ENCODE data around the gene SBK1. TPM values are rescaled to one million over a fixed set of nuclear protein-coding genes. Genes with fewer than 3 reads are reported as not detected.
"Not testable (repeated sequence)": the region's sequence is repeated elsewhere in the genome, so short reads cannot be mapped to it uniquely, and the experiment has no call there.

SBK1 gene
- total RNA-seq, 4 donors from 2014 or later: 0.09 to 0.38 (median 0.12) TPM; not detected in 1

DNA sequence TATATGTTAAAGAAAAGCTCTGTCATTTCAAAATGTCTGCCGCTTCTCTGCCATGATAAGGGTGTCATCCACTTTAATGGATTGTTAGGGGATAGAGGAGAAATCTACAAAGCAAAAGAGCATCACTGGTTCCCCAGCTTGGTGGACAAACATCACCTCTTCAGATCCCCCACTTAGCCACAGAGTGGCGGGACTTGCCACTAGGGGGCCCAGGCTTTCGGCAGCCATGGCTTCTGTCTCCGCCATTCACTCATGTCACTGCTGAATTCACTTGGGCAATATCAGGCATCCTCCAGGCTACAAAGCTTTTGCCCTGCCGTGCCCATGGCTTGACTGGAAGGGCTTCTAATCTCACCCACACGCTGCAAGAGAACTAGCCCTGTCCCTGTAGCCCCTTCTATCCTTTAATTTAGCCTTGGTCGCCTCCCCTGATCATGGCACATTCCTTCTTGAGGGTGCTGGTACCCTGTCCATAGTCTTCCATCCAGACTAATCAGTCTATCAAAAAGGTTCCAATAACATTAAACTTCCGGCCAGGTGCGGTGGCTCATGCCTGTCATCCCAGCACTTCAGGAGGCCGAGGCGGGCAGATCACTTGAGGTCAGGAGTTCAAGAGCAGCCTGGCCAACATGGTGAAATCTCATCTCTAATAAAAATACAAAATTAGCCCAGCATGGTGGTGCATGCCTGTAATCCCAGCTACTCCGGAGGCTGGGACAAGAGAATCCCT lies 34.7 kb downstream of the SBK1 start:
- DNase-seq (ENCODE audit: low spot score) (no peak), ATAC-seq (ENCODE audit: low FRiP score) (no peak)
- TF ChIP-seq, protein P1, sequence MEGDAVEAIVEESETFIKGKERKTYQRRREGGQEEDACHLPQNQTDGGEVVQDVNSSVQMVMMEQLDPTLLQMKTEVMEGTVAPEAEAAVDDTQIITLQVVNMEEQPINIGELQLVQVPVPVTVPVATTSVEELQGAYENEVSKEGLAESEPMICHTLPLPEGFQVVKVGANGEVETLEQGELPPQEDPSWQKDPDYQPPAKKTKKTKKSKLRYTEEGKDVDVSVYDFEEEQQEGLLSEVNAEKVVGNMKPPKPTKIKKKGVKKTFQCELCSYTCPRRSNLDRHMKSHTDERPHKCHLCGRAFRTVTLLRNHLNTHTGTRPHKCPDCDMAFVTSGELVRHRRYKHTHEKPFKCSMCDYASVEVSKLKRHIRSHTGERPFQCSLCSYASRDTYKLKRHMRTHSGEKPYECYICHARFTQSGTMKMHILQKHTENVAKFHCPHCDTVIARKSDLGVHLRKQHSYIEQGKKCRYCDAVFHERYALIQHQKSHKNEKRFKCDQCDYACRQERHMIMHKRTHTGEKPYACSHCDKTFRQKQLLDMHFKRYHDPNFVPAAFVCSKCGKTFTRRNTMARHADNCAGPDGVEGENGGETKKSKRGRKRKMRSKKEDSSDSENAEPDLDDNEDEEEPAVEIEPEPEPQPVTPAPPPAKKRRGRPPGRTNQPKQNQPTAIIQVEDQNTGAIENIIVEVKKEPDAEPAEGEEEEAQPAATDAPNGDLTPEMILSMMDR (IDR thresholded peaks at IDR 0.05): no peak

DNA sequence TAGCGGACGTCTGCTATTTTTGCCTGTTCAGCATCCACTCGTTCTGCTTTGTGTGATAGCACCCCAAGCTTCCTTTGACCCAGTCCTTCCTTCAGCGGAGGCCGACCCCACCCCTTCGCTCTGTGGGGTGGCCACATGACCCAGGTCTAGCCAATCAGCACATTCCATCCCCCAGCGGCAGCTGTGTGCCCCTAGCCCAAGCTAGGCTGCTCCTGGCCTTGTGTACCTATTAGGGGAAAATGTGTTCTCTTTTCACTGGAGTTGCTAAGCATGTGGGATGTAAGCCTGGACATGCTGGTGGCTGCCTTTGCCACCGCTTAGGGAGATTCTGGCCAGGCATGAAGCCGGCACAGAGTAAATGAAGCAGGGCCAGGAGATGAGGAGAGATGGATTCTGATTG lies 37.9 kb downstream of the SBK1 start:
- not testable (repeated sequence) for DNase-seq (ENCODE audit: low spot score); ATAC-seq (ENCODE audit: low FRiP score)

DNA sequence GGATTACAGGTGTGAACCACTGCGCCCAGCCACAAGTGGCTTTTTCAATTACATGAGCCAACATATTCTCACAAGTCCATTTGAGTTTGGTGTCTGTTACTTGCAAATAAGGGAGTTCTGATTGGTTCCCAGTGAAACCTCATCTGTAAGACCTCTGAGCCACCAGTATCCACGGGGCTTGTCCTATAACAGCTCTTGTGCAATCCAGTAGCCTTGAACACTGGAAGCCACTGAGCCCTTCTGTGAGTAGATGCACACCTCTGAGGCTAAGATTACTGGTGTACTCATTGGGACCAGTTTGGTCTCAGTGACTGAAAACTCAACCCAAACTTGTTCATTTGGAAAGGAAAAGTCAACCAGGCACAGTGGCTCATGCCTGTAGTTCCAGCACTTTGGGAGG lies 38.7 kb downstream of the SBK1 start:
- not testable (repeated sequence) for ATAC-seq (ENCODE audit: low FRiP score); DNase-seq (ENCODE audit: low spot score)

DNA sequence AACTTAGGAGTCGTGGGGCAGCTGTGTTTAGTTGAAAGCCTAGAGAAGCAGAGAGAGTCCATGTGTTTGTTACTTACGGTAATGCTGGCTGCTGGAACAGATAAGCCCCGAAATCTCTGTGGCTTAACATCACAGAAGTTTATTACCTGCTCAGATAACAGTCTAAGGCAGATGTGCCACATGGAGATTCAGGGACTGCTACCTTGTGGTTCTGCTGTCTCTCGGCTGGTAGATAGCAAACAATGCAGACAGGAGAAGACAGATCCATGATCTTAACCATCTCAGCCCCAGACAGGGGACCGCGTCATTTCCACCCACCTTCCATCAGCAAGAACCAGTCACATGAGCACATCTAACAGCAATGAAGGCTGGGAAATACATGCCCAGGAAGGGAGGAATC lies 40.3 kb downstream of the SBK1 start:
- ATAC-seq (ENCODE audit: low FRiP score); DNase-seq (ENCODE audit: low spot score): not testable (repeated sequence)

DNA sequence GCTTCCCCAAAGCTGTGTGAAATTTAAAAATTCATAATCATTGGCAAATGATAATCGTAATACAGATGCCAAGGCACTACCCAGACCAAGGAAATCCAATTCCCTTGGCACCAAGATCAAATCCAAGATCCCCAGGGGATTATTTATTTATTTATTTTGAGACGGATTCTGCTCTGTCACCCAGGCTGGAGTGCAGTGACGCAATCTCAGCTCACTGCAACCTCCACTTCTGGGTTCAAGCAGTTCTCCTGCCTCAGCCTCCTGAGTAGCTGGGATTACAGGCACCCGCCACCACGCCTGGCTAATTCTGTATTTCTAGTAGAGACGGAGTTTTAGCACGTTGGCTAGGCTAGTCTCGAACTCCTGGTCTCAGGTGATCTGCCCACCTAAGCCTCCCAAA lies 43.4 kb downstream of the SBK1 start:
- not testable (repeated sequence) for ATAC-seq (ENCODE audit: low FRiP score); DNase-seq (ENCODE audit: low spot score)

DNA sequence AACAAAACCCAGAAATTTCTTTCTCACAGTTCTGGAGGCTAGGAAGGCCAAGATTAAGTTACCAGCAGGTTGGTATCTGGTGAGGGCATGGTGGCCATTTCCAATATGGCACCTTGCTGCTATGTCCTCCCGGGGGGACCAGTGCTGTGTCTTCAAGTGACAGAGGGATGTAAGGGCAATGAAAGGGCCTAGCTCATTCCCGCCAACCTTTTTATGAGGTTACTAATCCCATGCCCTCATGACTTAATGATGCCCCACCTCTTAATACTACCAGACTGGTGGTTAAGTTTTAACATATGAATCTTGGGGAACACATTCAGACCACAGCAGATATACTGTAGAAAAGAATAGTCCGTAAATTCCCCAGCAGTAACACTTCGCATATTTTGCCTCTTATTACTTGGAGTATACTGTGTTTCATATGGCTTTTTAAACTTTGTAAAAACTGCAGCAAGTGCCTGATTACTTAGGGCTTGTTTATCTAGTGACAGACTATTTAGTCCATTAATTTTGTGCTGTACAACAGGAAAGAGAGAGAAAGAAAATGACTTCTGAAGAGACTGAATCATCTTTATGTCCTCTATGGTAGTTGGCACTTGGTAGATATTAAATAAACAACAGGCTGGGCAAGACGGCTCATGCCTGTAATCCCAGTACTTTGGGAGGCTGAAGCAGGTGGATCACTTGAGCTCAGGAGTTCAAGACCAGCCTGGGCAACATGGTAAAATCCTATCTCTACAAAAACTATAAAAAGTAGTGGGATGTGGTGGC lies 44.8 kb downstream of the SBK1 start:
- DNase-seq (ENCODE audit: low spot score); ATAC-seq (ENCODE audit: low FRiP score): not testable (repeated sequence)

DNA sequence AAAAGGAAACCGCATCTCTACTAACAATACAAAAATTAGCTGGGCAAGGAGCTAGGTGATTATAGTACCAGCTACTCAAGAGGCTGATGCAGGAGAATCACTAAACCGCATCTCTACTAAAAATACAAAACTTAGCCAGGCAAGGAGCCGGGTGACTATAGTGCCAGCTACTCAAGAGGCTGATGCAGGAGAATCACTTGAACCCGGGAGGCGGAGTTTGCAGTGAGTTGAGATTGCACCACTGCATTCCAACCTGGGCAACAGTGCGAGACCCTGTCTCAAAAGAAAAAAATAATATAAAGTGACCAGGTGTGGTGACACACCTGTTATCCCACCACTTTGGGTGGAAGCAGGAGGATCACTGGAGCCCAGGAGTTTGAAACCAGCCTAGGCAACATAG lies 45.9 kb downstream of the SBK1 start:
- not testable (repeated sequence) for ATAC-seq (ENCODE audit: low FRiP score); DNase-seq (ENCODE audit: low spot score)

DNA sequence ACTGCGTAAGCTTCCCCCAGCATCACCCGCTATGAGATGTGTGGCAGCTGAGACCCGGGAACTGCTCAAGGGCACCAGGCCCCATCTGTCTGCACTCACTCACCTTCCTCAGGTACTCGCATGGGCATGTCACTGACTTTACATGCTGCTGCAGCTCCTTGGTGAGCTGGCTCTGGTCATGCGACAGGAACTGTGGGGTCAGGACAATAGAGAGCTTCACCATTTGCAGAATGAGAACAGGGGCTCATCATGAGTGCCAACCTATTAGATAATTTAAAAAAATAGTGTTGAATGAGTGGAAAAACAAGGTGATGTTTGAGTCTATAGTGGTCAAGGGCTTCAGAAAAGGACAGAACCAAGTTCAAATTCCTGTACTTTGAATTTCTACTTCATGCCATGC lies 70.3 kb downstream of the SBK1 start:
- not testable (repeated sequence) for ATAC-seq (ENCODE audit: low FRiP score); DNase-seq (ENCODE audit: low spot score)

DNA sequence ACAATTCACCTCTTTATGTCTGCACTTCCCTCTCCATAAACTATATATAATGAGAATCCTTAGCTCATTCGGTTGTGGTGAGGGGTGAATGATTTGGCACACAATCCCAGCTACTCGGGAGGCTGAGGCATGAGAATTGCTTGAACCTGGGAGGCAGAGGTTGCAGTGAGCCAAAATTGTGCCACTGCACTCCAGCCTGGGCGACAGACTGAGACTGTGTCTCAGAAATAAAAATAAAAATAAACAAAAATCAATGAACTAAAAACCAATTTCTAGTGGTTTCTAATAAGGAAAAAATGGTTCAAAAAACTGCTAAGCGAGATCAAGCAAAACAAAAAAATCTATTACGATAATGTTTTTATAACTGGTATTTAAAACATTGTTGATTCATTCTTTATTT lies 71.1 kb downstream of the SBK1 start, which contains the start of gene NPIPB6:
Gene NPIPB6, minus strand, starts transcription at position 101 of the 400 bp plus-strand sequence. CDS start 686 bp downstream, outside the sequence.
- DNase-seq (ENCODE audit: low spot score); ATAC-seq (ENCODE audit: low FRiP score): not testable (repeated sequence)

DNA sequence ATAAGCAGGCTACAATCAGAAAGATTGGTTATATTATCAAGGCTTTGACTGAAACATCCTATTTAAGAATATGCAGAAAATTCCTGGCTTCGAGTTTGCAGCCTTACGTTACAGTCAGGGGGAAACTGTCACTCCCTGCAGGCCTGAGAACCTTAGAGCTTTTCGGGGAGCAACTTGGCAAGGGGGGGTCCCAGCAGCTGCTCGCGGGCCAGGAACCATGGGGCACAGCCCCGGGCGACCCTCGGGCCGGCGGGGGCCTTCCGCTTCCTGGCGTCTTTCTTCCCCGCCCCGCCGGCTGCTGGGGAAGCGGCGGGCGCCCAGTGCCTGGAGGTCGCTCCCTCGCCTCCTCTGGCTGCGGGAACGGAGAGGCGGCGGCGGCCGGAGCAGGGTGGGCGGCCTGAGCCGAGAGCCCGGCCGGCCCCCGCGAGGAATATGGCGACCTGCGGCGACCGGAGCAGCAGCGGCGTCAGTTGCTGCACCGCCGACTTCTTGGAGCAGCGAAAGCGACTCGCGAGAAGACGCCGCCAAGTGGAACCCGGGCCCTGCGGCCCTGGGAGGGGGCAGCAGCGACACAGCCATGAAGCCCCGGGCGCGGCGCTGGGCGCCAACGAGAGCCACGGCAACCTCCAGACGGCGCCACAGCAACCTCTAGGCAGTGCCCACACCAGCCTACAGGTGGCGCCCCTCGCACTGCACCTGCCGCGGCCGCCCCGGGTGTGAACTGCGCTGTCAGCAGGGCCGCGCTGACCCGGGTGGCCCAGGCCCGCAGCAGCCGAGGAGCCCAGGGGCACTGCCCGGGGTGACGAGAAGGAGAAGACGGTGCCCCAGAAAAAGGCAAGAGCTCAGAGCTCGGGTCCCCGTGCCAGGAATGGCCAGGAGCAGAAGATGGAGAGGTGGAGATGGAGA lies 72.2 kb downstream of the SBK1 start:
- peak; percentile 98 for ATAC-seq (ENCODE audit: low FRiP score)
- not testable (repeated sequence) for DNase-seq (ENCODE audit: low spot score)

DNA sequence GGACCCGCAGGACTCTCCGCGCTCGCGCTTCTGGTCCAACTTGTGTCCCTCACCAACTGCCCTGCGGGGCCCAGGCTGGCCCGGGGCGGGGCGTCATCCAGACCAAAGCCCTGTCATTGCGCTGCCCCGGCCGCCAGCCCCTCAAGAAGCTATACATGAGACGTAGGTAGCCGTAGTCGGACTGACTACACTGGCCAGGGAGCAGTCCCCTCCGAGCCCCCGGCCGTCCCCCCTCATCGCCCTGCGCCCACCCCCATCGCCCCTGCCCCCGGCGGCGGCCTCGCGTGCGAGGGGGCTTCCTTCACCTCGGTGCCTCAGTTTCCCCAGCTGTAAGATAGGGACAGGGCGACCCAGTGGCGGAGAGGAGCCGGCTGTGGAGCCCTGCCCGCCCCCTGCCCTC lies 75.6 kb downstream of the SBK1 start:
- not testable (repeated sequence) for DNase-seq (ENCODE audit: low spot score); ATAC-seq (ENCODE audit: low FRiP score)

Small RNA genes within 50 kb of the gene (small RNA-seq; reads per million reads assigned to genes)
- gene AC138904.2: not detected

Other genes with a start within 250 kb of the SBK1 start
- gene GSG1L, start 228.8 kb upstream of the SBK1 start, total RNA-seq: not detected
- 100 to 1,000 TPM in 2 of 4 donors, 10 to 100 TPM in 2; 59.5 to 162 (median 118) TPM for gene XPO6, start 80.6 kb upstream of the SBK1 start, total RNA-seq
- 1 to 10 TPM in 3 of 4 donors, not detected in 1; 2.7 to 3.1 (median 3.1) TPM for gene NPIPB6, start 71.0 kb downstream of the SBK1 start, total RNA-seq
- 100 to 1,000 TPM; 135 to 173 (median 155) TPM for gene EIF3CL, start 111.3 kb downstream of the SBK1 start, total RNA-seq
- gene NPIPB7, start 179.8 kb downstream of the SBK1 start, total RNA-seq: not detected
- 10 to 100 TPM; 20.1 to 28.9 (median 24.9) TPM for gene CLN3, start 199.5 kb downstream of the SBK1 start, total RNA-seq
- 10 to 100 TPM in 2 of 4 donors, 1 to 10 TPM in 2; 1.5 to 15.6 (median 7.6) TPM for gene APOBR, start 202.1 kb downstream of the SBK1 start, total RNA-seq
- under 1 TPM in 1 of 4 donors, not detected in 3; 0.48 TPM for gene IL27, start 214.3 kb downstream of the SBK1 start, total RNA-seq
- gene NUPR1, start 246.4 kb downstream of the SBK1 start, total RNA-seq: 10 to 100 TPM; 20.2 to 56.4 (median 40.1) TPM